PC-3 (cell line): ENCODE measurements around the gene CDC42EP2. TPM values are rescaled to one million over a fixed set of nuclear protein-coding genes. Genes with fewer than 3 reads are reported as not detected.

Source experiments
- ATAC-seq: fragments of 200-7000 bp; cut with Tn5 transposase; 2 replicates; pipeline ENCODE4 v1.9.1; 2020; ENCODE audit warnings: mild to moderate bottlenecking, moderate library complexity
- BruUV-seq: library from RNA; stranded (reverse); fragments of 400-500 nt; replicated peaks from 2 replicates; lab custom pipeline; 2021; lab: Mats Ljungman, UMichigan
- CTCF ChIA-PET: fragments of 300-600 bp; sonication (Branson Sonifier 250); formaldehyde crosslinking; loops from one replicate; lab custom pipeline; 2022; ENCODE audit warnings: antibody characterized with exemption; lab: Charles Lee
- POLR2A ChIA-PET: fragments of 300-600 bp; sonication (Branson Sonifier 250); formaldehyde crosslinking; loops from one replicate; lab custom pipeline; 2022; ENCODE audit warnings: antibody characterized with exemption; ENCODE audit not compliant: unreplicated experiment; lab: Charles Lee
- DNase-seq: peaks from one replicate; pipeline ENCODE4 v3.0.0-alpha.2; 2015
- H2AFZ ChIP-seq: fragments of 300-600 bp; sonication (generic); 2 replicates; pipeline ENCODE4 v1.6.0; 2016; ENCODE audit warnings: antibody characterized with exemption, low read length
- H3F3A ChIP-seq: fragments of 300-600 bp; sonication (generic); one replicate; pipeline ENCODE4 v1.6.0; 2017; ENCODE audit warnings: antibody characterized with exemption, low read length, control low read depth, mild to moderate bottlenecking; ENCODE audit not compliant: unreplicated experiment
- H3K27ac ChIP-seq: fragments of 300-600 bp; sonication (generic); 2 replicates; pipeline ENCODE4 v1.5.1; 2016; ENCODE audit warnings: mild to moderate bottlenecking, low read length
- H3K27me3 ChIP-seq: fragments of 300-600 bp; sonication (generic); 2 replicates; pipeline ENCODE4 v1.6.1; 2016; ENCODE audit warnings: low read length, mixed read lengths
- H3K36me3 ChIP-seq: fragments of 300-600 bp; sonication (generic); 2 replicates; pipeline ENCODE4 v1.6.1; 2016; ENCODE audit warnings: low read depth, mixed run types, low read length, mixed read lengths
- H3K4me1 ChIP-seq: fragments of 300-600 bp; sonication (generic); 2 replicates; pipeline ENCODE4 v1.5.1; 2016; ENCODE audit warnings: low read length; ENCODE audit not compliant: insufficient read depth
- H3K4me2 ChIP-seq: fragments of 300-600 bp; sonication (generic); 2 replicates; pipeline ENCODE4 v1.6.0; 2016; ENCODE audit warnings: low read length
- H3K4me3 ChIP-seq: fragments of 300-600 bp; sonication (generic); 2 replicates; pipeline ENCODE4 v1.5.1; 2016; ENCODE audit warnings: mild to moderate bottlenecking, low read length, mixed read lengths
- H3K79me2 ChIP-seq: fragments of 300-600 bp; sonication (generic); 2 replicates; pipeline ENCODE4 v1.6.1; 2017; ENCODE audit warnings: low read length, mixed read lengths
- H3K9ac ChIP-seq: fragments of 300-600 bp; sonication (generic); 2 replicates; pipeline ENCODE4 v1.6.0; 2016; ENCODE audit warnings: mild to moderate bottlenecking, low read length
- H3K9me2 ChIP-seq: fragments of 300-600 bp; sonication (generic); replicated peaks from 2 replicates; pipeline ENCODE4 v1.6.1; 2016; ENCODE audit warnings: mixed run types, low read length, mixed read lengths
- H3K9me3 ChIP-seq: fragments of 300-600 bp; sonication (generic); 2 replicates; pipeline ENCODE4 v1.6.1; 2016; ENCODE audit warnings: low read length, mixed read lengths
- H4K20me1 ChIP-seq: fragments of 300-600 bp; sonication (generic); 2 replicates; pipeline ENCODE4 v1.6.1; 2016; ENCODE audit warnings: low read length, mixed read lengths
- CTCF ChIP-seq: fragments of 300-600 bp; sonication (generic); conservative IDR thresholded peaks from 2 replicates; pipeline ENCODE4 v1.5.1; 2017; ENCODE audit warnings: antibody characterized with exemption, low read depth, mild to moderate bottlenecking, low read length
- EZH2 ChIP-seq: fragments of 300-600 bp; sonication (generic); IDR thresholded peaks from one replicate; pipeline ENCODE4 v1.6.1; 2017; ENCODE audit warnings: antibody characterized with exemption, mild to moderate bottlenecking, low read length; ENCODE audit not compliant: unreplicated experiment
- EZH2phosphoT487 ChIP-seq: fragments of 300-600 bp; sonication (generic); IDR thresholded peaks from 2 replicates; pipeline ENCODE4 v1.6.1; 2018; ENCODE audit warnings: mild to moderate bottlenecking, antibody characterized with exemption, low read length, borderline replicate concordance
- intact Hi-C: fragments of 100-400 bp; cut with micrococcal nuclease; formaldehyde crosslinking; loops from 2 replicates; pipeline ENCODE4 v1.9.0; 2023
- total RNA-seq: library from RNA; depleted of rRNA; stranded (reverse); fragments of >200 nt; gene quantifications from 2 replicates; pipeline ENCODE4 v1.2.3, GENCODE V29; 2014

The CDC42EP2 gene
- total RNA-seq, 1 experiment from 2014 or later: 25.7 TPM

GRCh38 chr11:65308281-65308891, 6.3 kb upstream of the CDC42EP2 start:
- DNase-seq (no peak), ATAC-seq (0 out of 2 replicates have a peak, but pooled peaks have one; percentile 6)
- Histone ChIP-seq H3K4me1 (peaks cover 21% of the 10 kb centered on the region), H3K9ac (no peak overlapping the region), H3F3A (no peaks in the 10 kb centered on the region), H3K79me2 (no peaks in the 10 kb centered on the region), H4K20me1 (no peaks in the 10 kb centered on the region), H3K36me3 (no peaks in the 10 kb centered on the region), H2AFZ (no peak overlapping the region), H3K9me3 (no peaks in the 10 kb centered on the region), H3K27ac (no peak overlapping the region), H3K4me2 (no peak overlapping the region), H3K4me3 (no peak overlapping the region), H3K27me3 (no peaks in the 10 kb centered on the region), H3K9me2 (no peaks in the 10 kb centered on the region)
- BruUV-seq: no TSS peak
- ChIA-PET POLR2A (no interaction called here), CTCF (no interaction called here)
- TF ChIP-seq EZH2phosphoT487: no peak
- TF ChIP-seq EZH2: no peak
- TF ChIP-seq CTCF: no peak
- intact Hi-C loops: no loop called here

GRCh38 chr11:65309006-65309405, 5.7 kb upstream of the CDC42EP2 start:
- no peak overlapping the region for H2AFZ ChIP-seq
- CTCF ChIA-PET: no interaction called here
- no peaks in the 10 kb centered on the region for H3K27me3 ChIP-seq
- no peak overlapping the region for H3K4me2 ChIP-seq
- H4K20me1 ChIP-seq: no peaks in the 10 kb centered on the region
- intact Hi-C loops: no loop called here
- no peaks in the 10 kb centered on the region for H3F3A ChIP-seq
- POLR2A ChIA-PET: no interaction called here
- BruUV-seq: no TSS peak
- H3K36me3 ChIP-seq: no peaks in the 10 kb centered on the region
- H3K4me3 ChIP-seq: no peak overlapping the region
- H3K9ac ChIP-seq: no peak overlapping the region
- peaks cover 21% of the 10 kb centered on the region for H3K4me1 ChIP-seq
- H3K9me2 ChIP-seq: no peaks in the 10 kb centered on the region
- no peaks in the 10 kb centered on the region for H3K79me2 ChIP-seq
- no peaks in the 10 kb centered on the region for H3K9me3 ChIP-seq
- TF ChIP-seq EZH2phosphoT487 (no peak), CTCF (no peak), EZH2 (no peak)
- H3K27ac ChIP-seq: no peak overlapping the region
- DNase-seq (no peak), ATAC-seq (no peak)

GRCh38 chr11:65310215-65310614, 4.5 kb upstream of the CDC42EP2 start:
- H3F3A ChIP-seq: no peaks in the 10 kb centered on the region
- POLR2A ChIA-PET: no interaction called here
- H3K9me2 ChIP-seq: no peaks in the 10 kb centered on the region
- no peaks in the 10 kb centered on the region for H3K36me3 ChIP-seq
- intact Hi-C loops: loop anchor here (10.0 kb wide), 1 partner anchor 125 kb away; the partner anchor contains the start of gene CAPN1
- H2AFZ ChIP-seq: no peak overlapping the region
- H3K9ac ChIP-seq: no peak overlapping the region
- no peak overlapping the region for H3K4me2 ChIP-seq
- CTCF ChIA-PET: interaction anchor here (0.9 kb wide), 1 partner anchor 35 kb away, joined by 33 read pairs; no protein-coding TSS in a partner anchor
- H4K20me1 ChIP-seq: no peaks in the 10 kb centered on the region
- no peaks in the 10 kb centered on the region for H3K9me3 ChIP-seq
- TF ChIP-seq EZH2 (no peak), CTCF (no peak), EZH2phosphoT487 (no peak)
- peaks cover 23% of the 10 kb centered on the region for H3K4me1 ChIP-seq
- ATAC-seq: no peak
- peaks cover 5% of the 10 kb centered on the region for H3K79me2 ChIP-seq
- no peak overlapping the region for H3K27ac ChIP-seq
- no peak for DNase-seq
- BruUV-seq: no TSS peak
- H3K4me3 ChIP-seq: no peak overlapping the region
- no peaks in the 10 kb centered on the region for H3K27me3 ChIP-seq
